GM19025 (cell line): ENCODE results near the gene STKLD1.
"Not testable (repeated sequence)": the region's sequence is repeated elsewhere in the genome, so short reads cannot be mapped to it uniquely, and the experiment has no call there.

Experiments
- ATAC-seq: cut with Tn5 transposase; IDR thresholded peaks from one replicate; pipeline ENCODE4 v1.9.1; 2021; ENCODE audit warnings: mild to moderate bottlenecking, low read depth, moderate library complexity; ENCODE audit not compliant: unreplicated experiment

Gene STKLD1

GRCh38 chr9:133360400-133361393 is 15.5 kb upstream of the STKLD1 start:
- no peak for ATAC-seq

GRCh38 chr9:133361507-133362092 is 14.6 kb upstream of the STKLD1 start:
- ATAC-seq: no peak

DNA sequence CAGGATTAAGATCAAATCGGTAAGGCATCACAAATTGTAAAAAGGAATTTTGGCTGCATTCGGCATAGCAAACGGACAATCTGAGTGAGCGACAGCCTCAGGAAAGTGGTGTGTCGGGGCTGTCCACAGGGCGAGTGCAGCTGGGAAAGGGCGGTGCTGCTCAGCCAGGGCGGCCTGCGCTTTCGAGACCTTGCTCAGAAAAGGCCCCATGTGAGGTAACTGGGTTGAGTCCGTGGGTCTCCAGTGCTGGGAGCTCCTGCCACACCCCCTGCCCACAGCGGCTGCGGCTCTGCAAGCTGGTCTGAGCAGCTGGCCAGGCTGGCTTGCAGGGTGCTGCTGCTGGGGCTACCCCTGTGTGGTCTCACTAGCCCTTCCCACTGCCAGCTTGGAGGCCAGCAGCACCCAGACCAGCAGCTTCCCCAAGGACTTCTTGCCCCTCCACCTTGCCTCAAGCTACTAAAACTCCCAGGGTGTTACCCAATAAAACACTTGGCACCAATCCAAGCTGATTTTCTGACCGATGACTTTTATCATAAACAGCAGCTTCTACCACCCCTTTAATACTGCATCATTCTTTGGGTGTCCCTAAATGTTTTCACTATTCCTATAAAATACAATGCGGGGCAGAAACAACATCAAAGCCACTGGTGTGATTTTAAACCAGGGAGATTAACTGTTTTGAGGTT is 13.7 kb upstream of the STKLD1 start:
- no peak for ATAC-seq

DNA sequence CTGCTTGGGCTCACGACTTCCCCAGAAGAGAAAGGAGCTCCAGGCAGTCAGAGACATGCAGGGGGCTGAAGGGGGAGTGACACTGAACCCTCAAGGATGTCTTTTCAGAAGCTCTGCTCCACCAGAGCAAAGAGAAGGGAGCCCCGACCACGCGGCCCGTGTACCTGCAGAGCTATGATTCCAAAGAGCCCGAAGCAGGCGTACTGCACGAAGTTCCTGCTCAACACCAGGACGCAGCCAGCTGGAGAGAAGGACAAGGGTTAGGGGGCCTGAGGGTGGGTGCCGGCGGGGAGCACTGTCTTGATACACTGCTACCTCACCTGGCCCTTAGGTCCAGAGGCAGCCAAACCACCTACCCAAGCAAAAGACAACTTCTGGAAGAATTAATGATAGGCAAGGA is 9.7 kb upstream of the STKLD1 start:
- ATAC-seq: no peak

GRCh38 chr9:133367221-133367620 is 8.9 kb upstream of the STKLD1 start:
- no peak for ATAC-seq

DNA sequence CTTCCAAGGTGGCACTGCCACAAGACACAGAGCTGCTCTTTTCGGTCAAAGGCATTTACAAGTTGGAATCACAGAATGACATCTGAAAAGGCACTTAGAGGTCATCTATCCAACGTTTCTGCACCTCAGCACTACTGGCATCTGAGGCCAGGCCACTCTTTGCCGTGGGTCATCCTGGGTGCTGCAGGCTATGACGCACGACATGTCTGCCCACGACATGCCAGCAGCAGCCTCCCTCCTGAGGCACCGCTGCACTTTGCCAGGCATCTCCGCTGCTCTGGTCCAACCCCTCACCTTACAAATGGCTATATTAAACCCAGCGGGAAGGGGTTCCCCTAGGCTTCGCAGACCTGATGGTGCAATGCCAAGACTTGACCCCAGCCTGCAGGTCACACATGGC is 8.4 kb upstream of the STKLD1 start:
- ATAC-seq: no peak

GRCh38 chr9:133368249-133368881 is 7.8 kb upstream of the STKLD1 start:
- ATAC-seq: no peak

- ATAC-seq: no peak
Observed at GRCh38 chr9:133369422-133369821, 6.7 kb upstream of the STKLD1 start.

- ATAC-seq: no peak
Observed at GRCh38 chr9:133369933-133370332, 6.2 kb upstream of the STKLD1 start.

- ATAC-seq: no peak
Observed at GRCh38 chr9:133370685-133371084, 5.5 kb upstream of the STKLD1 start.

DNA sequence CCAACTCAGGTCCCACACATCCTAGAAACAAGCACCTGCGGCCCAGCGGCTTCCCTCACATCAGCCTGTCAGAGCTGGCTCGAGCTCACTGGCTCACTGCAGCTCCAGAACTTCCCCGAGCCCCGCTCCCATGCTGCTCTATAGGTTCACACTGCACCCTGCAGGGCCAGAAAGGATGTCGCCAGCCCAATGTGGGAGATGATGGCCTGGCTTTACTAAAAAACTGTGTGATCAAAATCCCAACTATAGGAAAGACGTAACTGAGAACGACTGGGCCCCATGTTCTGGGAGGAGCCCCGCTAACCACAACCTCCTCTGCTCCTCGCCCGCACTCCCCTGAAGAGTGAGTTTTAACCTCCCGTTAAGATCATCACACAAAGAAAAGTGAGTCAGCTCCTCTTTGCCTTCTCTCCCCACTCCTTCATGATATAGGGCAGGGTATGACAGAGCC is 4.9 kb upstream of the STKLD1 start:
- ATAC-seq: no peak

- no peak for ATAC-seq
Observed at GRCh38 chr9:133372144-133372543, 4.0 kb upstream of the STKLD1 start.

DNA sequence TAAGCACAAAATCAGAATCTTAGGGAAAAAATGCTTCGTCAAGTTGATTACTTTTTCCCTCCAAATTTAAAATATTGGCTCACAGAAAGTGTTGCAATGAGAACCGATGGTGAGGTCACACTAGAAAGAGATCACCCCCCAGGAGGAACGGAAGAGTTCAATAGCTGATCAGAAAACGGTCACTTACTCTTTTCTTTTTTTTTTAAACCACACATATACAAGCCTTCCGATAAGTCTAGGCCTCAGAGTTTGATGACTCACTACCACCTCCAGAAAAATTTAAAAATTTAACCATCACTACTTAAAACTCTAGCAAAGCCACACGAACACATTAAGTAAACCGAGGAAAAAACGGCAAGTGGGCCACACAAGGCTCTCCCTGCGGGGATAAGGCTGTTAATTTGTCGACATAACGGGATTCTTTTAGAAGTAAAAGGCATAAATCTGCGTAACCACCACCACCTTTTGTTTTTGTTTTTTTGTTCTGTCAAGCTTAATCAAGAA is 1.5 kb upstream of the STKLD1 start:
- ATAC-seq: no peak

- ATAC-seq: peak; percentile 3
Observed at GRCh38 chr9:133375116-133375723, 946 bp upstream of the STKLD1 start.

DNA sequence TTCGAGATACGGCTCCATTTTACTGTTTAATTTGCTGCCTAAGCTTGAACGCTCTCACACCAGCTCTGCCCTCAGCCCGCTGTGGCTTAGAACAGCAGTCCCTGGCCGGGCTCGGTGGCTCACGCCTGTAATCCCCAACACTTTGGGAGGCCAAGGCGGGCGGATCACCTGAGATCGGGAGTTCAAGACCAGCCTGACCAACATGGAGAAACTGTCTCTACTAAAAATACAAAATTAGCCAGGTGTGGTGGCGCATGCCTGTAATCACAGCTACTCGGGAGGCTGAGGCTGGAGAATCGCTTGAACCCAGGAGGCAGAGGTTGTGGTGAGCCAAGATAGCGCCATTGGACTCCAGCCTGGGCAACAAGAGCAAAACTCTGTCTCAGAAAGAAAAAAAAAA is 1.1 kb downstream of the STKLD1 start:
- ATAC-seq: not testable (repeated sequence)

- ATAC-seq: no peak
Observed at GRCh38 chr9:133377721-133378216, 1.6 kb downstream of the STKLD1 start.

DNA sequence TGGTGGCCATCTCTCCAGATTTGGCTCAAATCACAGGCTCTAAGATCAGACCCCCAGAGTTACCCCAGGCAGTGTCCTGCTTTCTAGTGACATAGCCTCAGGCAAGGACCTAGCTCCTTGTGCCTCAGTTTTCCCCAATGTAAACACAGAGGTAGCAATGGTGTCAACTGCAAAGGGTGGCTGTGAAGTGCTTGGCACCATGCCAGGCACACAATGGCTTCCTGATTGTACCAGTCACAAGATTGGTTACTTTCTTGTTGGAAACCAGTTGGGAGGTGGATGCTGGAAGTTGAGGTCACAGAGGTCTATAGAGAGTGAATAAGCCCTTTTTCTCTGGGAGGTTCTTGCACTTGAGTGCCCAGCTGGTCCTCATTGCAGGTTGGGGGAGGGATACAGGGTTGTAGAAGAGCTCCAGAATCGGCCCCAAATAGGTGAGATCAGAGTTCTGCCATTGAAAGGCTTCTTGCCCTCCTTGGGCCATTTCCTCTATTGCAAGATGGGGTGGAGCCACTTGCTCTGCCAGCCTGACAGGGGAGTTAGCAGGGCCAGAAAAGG is 2.3 kb downstream of the STKLD1 start:
- no peak for ATAC-seq

DNA sequence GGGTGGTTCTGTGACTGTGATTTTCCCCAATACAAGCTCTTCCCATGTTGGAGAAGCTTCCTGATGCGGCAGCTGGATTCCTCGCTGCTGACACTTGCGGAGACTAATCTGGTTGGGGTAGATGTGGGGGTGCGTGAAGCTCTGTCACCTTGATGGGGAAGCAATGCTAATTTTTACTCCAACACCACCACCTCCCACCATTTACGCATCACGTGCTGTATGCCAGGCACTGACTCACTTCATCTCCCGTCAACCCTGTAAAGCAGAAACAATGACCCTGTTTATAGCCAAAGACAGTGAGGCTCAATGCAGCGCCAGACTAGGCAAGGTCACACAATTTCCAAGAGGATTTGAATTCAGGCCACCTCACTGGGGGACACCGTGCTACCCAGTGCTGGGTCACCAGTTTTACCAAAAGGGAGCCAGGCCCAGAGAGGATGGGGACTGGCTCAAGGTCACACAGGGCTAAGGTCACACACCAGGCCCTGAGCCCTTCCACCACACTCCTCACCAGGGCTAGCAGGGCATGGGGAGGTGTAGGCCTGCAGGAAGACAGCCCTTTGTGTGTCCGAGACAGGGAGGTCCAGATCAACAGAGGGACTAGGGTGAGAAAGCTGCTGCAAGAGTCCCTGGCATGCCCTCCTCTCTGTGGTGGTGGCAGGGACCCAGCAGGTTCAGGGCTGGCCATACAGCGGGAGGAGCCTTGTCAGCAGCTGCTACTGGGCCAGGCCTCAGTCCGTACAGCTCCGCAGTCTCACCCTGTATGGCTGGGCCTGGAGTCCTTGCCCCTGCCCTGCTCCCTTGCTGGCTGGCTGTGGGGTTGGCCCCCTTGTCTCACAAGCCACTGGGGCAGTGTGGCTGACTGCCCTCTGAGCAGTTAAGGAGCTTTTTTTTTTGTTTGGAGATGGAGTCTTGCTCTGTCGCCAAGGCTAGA is 3.3 kb downstream of the STKLD1 start:
- no peak for ATAC-seq

GRCh38 chr9:133380734-133381133 is 4.6 kb downstream of the STKLD1 start:
- ATAC-seq: no peak
